Gastroesophageal sphincter (tissue), 4 donors: ENCODE results near the gene NLRC3. TPM values are rescaled to one million over a fixed set of nuclear protein-coding genes. Genes with fewer than 3 reads are reported as not detected.

Experiments
- ATAC-seq: fragments of 150-250 bp; one replicate; pipeline ENCODE4 v1.9.1; 2016; ENCODE audit warnings: mild to moderate bottlenecking, moderate library complexity
- H3K27ac ChIP-seq, 4 donors: fragments of 200-600 bp; sonication (generic) in 3 of 4; 1 replicate in 3 of 4; 2 replicates in 1 of 4; pipeline ENCODE4 v1.5.1; 2016 to 2019
- H3K27me3 ChIP-seq: fragments of 200-600 bp; sonication (generic); one replicate; pipeline ENCODE4 v1.5.1; 2019
- H3K36me3 ChIP-seq, 2 donors: fragments of 200-600 bp; sonication (generic); one replicate each; pipeline ENCODE4 v1.5.1; 2019; ENCODE audit warnings: control low read depth in 1 of 2
- H3K4me1 ChIP-seq, 3 donors: fragments of 200-600 bp; sonication (generic); 1 replicate in 2 of 3; 2 replicates in 1 of 3; pipeline ENCODE4 v1.5.1; 2016 to 2019; ENCODE audit warnings: control low read depth in 2 of 3
- H3K4me3 ChIP-seq, 2 donors: fragments of 200-600 bp; sonication (generic); one replicate each; pipeline ENCODE4 v1.5.1; 2019; ENCODE audit warnings: mild to moderate bottlenecking in 1 of 2, moderate library complexity in 1 of 2
- H3K9me3 ChIP-seq, 3 donors: fragments of 200-600 bp; sonication (generic); one replicate each; pipeline ENCODE4 v1.5.1; 2017 to 2019; ENCODE audit warnings: control low read depth in 2 of 3
- CTCF ChIP-seq, 4 experiments: fragments of 200-600 bp in 2 of 4; fragments of 450-650 bp in 2 of 4; sonication (generic) in 1 of 4; IDR thresholded peaks; one replicate each; pipeline ENCODE4 v1.5.1; 2017 to 2019; ENCODE audit warnings: antibody characterized with exemption in 4 of 4, mild to moderate bottlenecking in 2 of 4, moderate library complexity in 2 of 4
- EP300 ChIP-seq: sonication (generic); formaldehyde crosslinking; IDR thresholded peaks from one replicate; pipeline ENCODE4 v1.6.1; 2017; ENCODE audit warnings: antibody characterized with exemption, mild to moderate bottlenecking
- POLR2A ChIP-seq, 2 donors: fragments of 450-650 bp; IDR thresholded peaks; one replicate each; pipeline ENCODE4 v1.6.1; 2017; ENCODE audit warnings: antibody characterized with exemption in 2 of 2, mild to moderate bottlenecking in 2 of 2, moderate library complexity in 1 of 2
- POLR2AphosphoS5 ChIP-seq: sonication (generic); formaldehyde crosslinking; IDR thresholded peaks from one replicate; pipeline ENCODE4 v1.6.1; 2017; ENCODE audit warnings: antibody characterized with exemption
- WGBS, 2 donors: methylation state at CpG; one replicate each; pipeline ENCODE4 v1.1.5; 2018; ENCODE audit warnings: low coverage in 1 of 2; 5-methylcytosine and 5-hydroxymethylcytosine counted together
- total RNA-seq, 4 donors: library from RNA; depleted of rRNA; stranded (reverse); fragments of >200 nt; gene quantifications; one replicate each; pipeline ENCODE4 v1.1.0, GENCODE V29; 2016

Gene NLRC3
- total RNA-seq, 4 donors from 2014 or later, result 1.1 to 5.8 (median 1.4) TPM

DNA sequence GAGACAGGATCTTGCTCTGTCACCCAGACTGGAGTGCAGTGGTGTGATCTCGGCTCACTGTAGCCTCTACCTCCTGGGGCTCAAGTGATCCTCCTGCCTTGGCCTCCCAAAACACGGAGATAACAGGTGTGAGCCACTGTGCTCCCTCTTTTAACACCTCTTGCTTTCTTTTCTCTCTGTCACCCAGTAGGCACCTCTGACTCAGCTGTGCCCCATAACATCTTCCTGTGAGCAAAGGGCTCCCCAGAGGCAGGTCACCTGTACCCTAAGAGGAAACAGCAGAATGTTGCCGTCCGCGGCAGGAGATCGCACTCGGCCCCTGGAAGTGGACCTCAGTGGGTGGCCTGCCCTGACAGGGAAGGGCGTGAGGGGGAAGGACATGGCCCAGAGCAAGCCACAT, 918 bp upstream of the NLRC3 start:
- Histone ChIP-seq H3K4me1 (no peaks in the 10 kb centered on the region), H3K4me3 (no peak overlapping the region), H3K27ac (no peak overlapping the region), H3K9me3 (no peaks in the 10 kb centered on the region), H3K27me3 (peaks cover 37% of the 10 kb centered on the region), H3K36me3 (peaks cover 0 to 21% of the 10 kb centered on the region in 2 donors)
- no peak for ATAC-seq
- TF ChIP-seq POLR2AphosphoS5 (no peak), POLR2A (IDR thresholded peaks at IDR 0.05) (no peak), CTCF (IDR thresholded peaks at IDR 0.05) (no peak), EP300 (no peak)
- WGBS, 2 donors, result 72% methylated on average over 4 of the region's 8 CpGs; no CpG with 5 or more reads in 1 of the 2 donors

- Histone ChIP-seq H3K27me3 (peaks cover 37% of the 10 kb centered on the region), H3K36me3 (peaks cover 0 to 2% of the 10 kb centered on the region in 2 donors), H3K27ac (no peak overlapping the region), H3K4me1 (no peaks in the 10 kb centered on the region), H3K4me3 (no peak overlapping the region), H3K9me3 (no peaks in the 10 kb centered on the region)
- 78 to 80% methylated on average over 2 to 3 of the region's 11 CpGs for WGBS, 2 donors
- ATAC-seq, result no peak
- TF ChIP-seq CTCF (IDR thresholded peaks at IDR 0.05), result no peak
- TF ChIP-seq EP300, result no peak
- TF ChIP-seq POLR2AphosphoS5, result no peak
- TF ChIP-seq POLR2A (IDR thresholded peaks at IDR 0.05), result no peak
Measured at GRCh38 chr16:3576211-3576610, 992 bp downstream of the NLRC3 start.

DNA sequence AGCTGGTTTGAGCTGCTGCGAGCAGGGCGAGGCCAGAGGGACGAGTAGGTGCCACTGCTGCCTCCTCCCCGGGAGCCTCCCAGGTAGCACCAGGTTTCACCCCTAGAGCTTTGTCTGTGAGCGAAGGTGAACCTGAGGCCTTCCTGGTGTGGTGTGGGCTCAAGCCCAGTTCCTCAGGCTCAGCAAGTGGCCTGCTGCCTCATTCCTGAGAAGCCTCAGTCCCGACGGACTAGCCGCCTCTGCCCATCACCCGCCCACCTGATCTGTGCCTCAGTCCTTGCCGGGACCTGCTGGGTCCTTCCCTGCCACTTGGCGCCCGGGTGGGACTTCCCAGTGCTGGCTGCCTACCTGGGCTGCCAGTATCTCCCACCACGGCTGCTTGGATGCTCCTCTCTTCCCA, 1.7 kb downstream of the NLRC3 start:
- Histone ChIP-seq H3K4me1 (no peaks in the 10 kb centered on the region), H3K4me3 (no peak overlapping the region), H3K36me3 (no peaks in the 10 kb centered on the region), H3K27me3 (peaks cover 32% of the 10 kb centered on the region), H3K27ac (no peak overlapping the region), H3K9me3 (peaks cover 0 to 6% (median 0%) of the 10 kb centered on the region in 3 donors)
- no peak for ATAC-seq
- 91% methylated on average over 4 of the region's 13 CpGs; no CpG with 5 or more reads in 1 of the 2 donors for WGBS, 2 donors
- TF ChIP-seq POLR2A (IDR thresholded peaks at IDR 0.05) (no peak), POLR2AphosphoS5 (no peak), EP300 (no peak), CTCF (IDR thresholded peaks at IDR 0.05) (no peak)

DNA sequence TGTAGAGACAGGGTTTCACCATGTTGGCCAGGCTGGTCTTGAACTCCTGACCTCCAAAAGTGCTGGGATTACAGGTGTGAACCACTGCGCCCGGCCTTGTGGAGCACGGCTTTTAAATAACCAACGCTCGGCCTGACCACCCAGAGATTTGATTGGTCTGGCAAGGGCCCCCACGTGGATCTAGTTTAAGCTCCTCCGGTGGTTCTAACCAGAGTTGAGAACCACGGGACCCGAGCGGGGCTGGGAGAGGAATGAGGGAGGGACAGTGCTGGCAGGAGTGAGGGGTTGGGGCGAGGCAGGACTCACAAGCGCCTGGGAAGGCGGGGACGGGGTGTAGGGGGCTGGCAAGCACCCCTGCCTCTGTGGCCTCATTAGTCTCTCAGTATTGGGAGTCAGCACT, 3.0 kb downstream of the NLRC3 start:
- TF ChIP-seq POLR2A (IDR thresholded peaks at IDR 0.05) (no peak), CTCF (IDR thresholded peaks at IDR 0.05) (no peak), POLR2AphosphoS5 (no peak), EP300 (no peak)
- 70 to 86% methylated on average over 2 to 8 of the region's 14 CpGs for WGBS, 2 donors
- Histone ChIP-seq H3K4me3 (no peak overlapping the region), H3K4me1 (no peaks in the 10 kb centered on the region), H3K27ac (no peak overlapping the region), H3K9me3 (peaks cover 0 to 11% (median 0%) of the 10 kb centered on the region in 3 donors), H3K36me3 (no peaks in the 10 kb centered on the region), H3K27me3 (peaks cover 24% of the 10 kb centered on the region)
- no peak for ATAC-seq

- TF ChIP-seq EP300 (no peak), CTCF (IDR thresholded peaks at IDR 0.05) (no peak), POLR2A (IDR thresholded peaks at IDR 0.05) (no peak), POLR2AphosphoS5 (no peak)
- Histone ChIP-seq H3K4me3 (no peak overlapping the region), H3K4me1 (no peaks in the 10 kb centered on the region), H3K36me3 (no peaks in the 10 kb centered on the region), H3K27me3 (peaks cover 15% of the 10 kb centered on the region), H3K9me3 (peaks cover 0 to 11% (median 0%) of the 10 kb centered on the region in 3 donors), H3K27ac (no peak overlapping the region)
- WGBS, 2 donors, result 79 to 82% methylated on average over 4 to 7 of the region's 9 CpGs
- no peak for ATAC-seq
Measured at GRCh38 chr16:3573146-3573815, 3.9 kb downstream of the NLRC3 start.
